ENCODE measurements around the gene CR1. TPM values are rescaled to one million over a fixed set of nuclear protein-coding genes. Genes with fewer than 3 reads are reported as not detected.
"Not testable (repeated sequence)": the region's sequence is repeated elsewhere in the genome, so short reads cannot be mapped to it uniquely, and the experiment has no call there.

CR1 gene
- total and polyA plus RNA-seq, 2 of the 4 experiments (the other 2 are of a cell fraction), result not detected

GRCh38 chr1:207594095-207594494, 98.1 kb downstream of the CR1 start:
- CTCF ChIA-PET, result interaction anchor here (1.2 kb wide), 1 partner anchor 13 kb away, joined by 3 read pairs; no protein-coding TSS in a partner anchor
- POLR2A ChIA-PET (ENCODE audit: unreplicated experiment); in situ Hi-C loops (cut with MboI; ENCODE audit: low sequenced_read_pairs): not testable (repeated sequence)

More at GRCh38 chr1:207594095-207594494, 98.1 kb downstream of the CR1 start:
- H3K4ac ChIP-seq (ENCODE audit: low read depth, low read length); H2BK5ac ChIP-seq (ENCODE audit: low read depth, low read length, poor library complexity, severe bottlenecking); H4K20me1 ChIP-seq (ENCODE audit: insufficient read depth, low read length); H3K4me3 ChIP-seq (ENCODE audit: insufficient read depth, low read depth, low read length); H3K23ac ChIP-seq (ENCODE audit: low read depth, low read length); H4K5ac ChIP-seq (ENCODE audit: low read depth, low read length); dilution Hi-C loops (cut with HindIII; ENCODE audit: low sequenced_read_pairs, unreplicated experiment); H3K27ac ChIP-seq (ENCODE audit: insufficient read depth, low read length); H3K4me1 ChIP-seq (ENCODE audit: control insufficient read depth, insufficient read depth, low read length); H3K9ac ChIP-seq (ENCODE audit: low read depth, low read length); H2AFZ ChIP-seq (replicated peaks; ENCODE audit: low read length, poor library complexity); H2AK5ac ChIP-seq (ENCODE audit: low read depth, low read length); BruUV-seq (replicated peaks); H3K9me3 ChIP-seq (ENCODE audit: control insufficient read depth, insufficient read depth, low read length); H3K4me2 ChIP-seq (ENCODE audit: low read depth, low read length); H4K8ac ChIP-seq (ENCODE audit: low read depth in 2 of 2, low read length in 2 of 2); H3K27me3 ChIP-seq (ENCODE audit: control insufficient read depth, insufficient read depth, low read length); H4K91ac ChIP-seq (ENCODE audit: insufficient read depth, low read depth, low read length); H2BK20ac ChIP-seq (ENCODE audit: low read depth, low read length); intact Hi-C loops (cut with micrococcal nuclease); H3K56ac ChIP-seq (ENCODE audit: extremely low read depth, insufficient read depth, low read length); H3K9me1 ChIP-seq (ENCODE audit: insufficient read depth, low read length); H2BK120ac ChIP-seq (ENCODE audit: low read depth, low read length); H3K79me1 ChIP-seq (ENCODE audit: low read depth in 1 of 2, low read length in 2 of 2); H2BK15ac ChIP-seq (ENCODE audit: low read depth, low read length); H3K14ac ChIP-seq (replicated peaks; ENCODE audit: low read depth, low read length); H3K36me3 ChIP-seq (ENCODE audit: control insufficient read depth, insufficient read depth, low read length); H2AK9ac ChIP-seq (replicated peaks; ENCODE audit: low read depth, low read length, poor library complexity); ATAC-seq (ENCODE audit: low read depth); H3K18ac ChIP-seq (ENCODE audit: low read depth, low read length); DNase-seq: not testable (repeated sequence)
- WGBS, 2 experiments (ENCODE audit: extremely low coverage in 2 of 2, insufficient read length in 1 of 2), result no CpG with 5 or more reads among the region's 4 CpGs

Measured in IMR-90 (cell line).